GM21390 (cell line): ENCODE data around the gene SLC7A6OS.

Experiments used
- ATAC-seq: cut with Tn5 transposase; IDR thresholded peaks from one replicate; pipeline ENCODE4 v1.9.1; 2021; ENCODE audit not compliant: unreplicated experiment

Gene SLC7A6OS

DNA sequence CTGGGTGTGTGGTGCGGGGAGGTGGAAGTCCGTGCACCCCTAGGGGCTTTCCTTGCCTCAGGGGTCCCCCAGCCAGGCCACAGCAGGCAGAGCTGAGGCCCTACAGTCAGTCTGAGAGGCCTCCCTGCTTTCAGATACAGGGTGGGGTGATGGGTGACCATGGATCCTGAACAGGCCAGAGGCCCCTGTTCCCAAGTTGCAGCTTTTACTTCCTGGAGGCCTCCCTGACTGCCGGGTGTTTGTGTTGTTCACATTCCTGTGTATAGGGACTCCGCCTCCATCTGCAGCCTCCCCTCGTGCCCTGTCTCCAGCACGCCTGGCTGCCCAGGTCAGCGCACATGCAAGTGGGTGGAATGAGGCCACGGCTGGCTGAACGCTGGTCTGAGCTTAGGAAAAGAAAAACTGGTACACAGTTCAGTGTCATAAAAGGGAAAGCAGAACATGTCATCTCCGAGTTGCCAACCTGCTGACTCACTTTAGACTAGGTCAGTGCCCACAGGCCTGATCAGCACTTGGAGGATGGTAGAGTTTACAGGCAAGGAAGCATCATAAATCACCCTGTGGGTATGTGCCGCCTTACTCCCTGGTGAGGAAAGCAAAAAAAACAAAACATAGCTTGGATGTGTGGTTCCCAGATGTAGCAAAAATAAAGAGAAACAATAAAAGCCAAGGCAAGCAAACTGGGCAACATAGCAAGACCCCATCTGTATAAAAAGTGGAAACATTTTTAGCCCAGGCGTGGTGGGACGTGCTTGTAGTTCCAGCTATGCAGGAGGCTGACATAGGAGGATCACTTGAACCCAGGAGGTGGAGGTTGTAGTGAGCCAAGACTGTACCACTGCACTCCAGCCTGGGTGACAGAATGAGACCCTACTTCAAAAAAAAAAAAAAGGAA lies 52.6 kb downstream of the SLC7A6OS start:
- peak; percentile 22 for ATAC-seq

DNA sequence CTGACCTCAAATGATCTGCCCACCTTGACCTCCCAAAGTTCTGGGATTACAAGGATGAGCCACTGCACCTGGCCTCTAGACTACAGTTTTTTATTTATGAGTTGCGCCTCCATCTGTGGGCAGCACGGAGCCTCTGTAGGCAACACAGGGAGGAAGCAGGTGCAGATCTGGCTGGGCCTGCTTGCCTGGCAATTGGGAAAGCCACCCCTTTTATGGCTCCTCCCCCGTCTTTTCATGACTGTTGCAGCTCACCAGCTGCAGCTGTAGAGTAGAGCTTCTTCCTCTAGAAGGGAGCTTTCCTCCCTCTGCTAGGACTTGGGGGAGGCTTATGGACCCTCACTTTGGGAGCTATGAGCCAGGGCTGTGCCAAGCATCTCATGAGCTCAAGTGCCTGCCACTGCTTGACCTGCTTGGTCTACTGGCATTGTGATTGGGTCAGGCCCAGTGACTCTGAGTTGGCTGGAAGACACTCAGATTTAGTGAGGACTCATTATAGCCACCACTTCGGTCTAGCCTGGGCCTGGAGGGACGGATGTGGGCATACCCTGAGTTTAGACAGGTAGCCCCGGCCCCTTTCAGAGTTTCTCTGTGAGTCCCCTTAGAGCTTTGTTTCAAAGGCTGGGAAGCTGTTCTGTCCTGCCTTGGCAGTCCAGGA lies 53.4 kb downstream of the SLC7A6OS start:
- peak; percentile 68 for ATAC-seq

DNA sequence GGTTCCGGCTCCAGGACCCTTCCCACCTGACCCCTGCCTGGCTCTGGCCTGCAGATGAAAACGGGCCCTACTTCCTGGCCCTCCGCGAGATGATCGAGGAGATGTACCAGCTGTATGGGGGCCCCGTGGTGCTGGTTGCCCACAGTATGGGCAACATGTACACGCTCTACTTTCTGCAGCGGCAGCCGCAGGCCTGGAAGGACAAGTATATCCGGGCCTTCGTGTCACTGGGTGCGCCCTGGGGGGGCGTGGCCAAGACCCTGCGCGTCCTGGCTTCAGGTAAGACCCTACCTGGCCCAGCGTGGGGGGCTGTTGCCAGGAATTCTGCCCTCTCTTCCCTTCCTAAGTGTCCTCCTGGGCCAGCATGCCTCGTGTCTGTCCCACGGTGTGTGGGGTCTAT lies 55.0 kb downstream of the SLC7A6OS start:
- no peak for ATAC-seq

DNA sequence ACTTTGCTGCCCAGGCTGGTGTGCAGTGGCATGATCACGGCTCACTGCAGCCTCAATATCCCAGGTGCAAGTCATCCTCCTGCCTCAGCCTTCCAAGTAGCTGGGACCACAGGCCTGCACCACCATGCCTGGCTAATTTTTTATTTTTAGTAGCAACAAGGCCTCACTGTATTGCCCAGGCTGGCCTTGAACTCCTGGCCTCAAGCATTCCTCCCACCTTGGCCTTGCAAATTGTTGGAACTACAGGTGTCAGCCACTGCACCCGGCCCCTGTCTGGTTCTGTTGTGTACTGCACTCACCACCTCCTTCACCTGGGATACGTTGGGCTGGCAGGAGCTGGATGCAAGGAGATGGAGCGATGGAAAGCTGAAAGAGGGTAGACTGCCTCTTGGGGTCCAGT lies 57.0 kb downstream of the SLC7A6OS start:
- ATAC-seq = no peak

DNA sequence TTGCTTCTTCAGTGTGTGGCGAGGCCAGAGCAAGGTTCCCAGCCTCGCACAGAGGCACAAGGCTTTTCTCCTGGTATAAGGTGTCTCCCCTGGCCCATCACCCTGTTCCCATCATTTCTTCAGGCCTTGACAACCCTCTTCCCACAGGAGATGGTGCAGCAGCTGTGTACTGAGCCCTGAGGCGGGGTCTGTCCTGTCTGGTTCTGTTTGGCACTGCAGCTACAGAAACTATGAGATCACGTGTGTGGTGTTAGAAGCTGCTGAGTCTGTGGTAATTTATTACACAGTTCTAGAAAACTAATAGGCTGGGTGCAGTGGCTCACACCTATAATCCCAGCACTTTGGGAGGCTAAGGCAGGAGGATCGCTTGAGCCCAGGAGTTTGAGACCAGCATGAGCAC lies 58.4 kb downstream of the SLC7A6OS start:
- no peak for ATAC-seq

DNA sequence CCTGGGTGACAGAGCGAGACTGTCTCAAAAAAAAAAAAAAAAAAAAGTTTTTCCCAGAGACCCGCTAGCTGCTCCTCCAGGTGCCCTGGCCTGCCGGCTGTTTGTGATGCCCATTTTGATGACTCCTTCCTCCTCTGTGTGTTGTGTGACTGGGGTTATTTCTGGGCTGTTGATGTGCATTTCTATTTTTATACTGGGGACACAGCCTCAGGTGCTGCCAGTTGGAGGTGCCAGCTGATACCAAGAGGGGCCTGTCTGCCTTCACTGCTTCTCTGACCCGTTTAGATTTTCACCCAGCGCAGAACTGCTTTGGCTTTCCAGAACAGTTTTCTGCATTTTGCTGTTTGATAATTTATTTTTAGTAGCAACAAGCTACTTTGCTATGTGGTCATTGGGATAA lies 58.9 kb downstream of the SLC7A6OS start:
- no peak for ATAC-seq

DNA sequence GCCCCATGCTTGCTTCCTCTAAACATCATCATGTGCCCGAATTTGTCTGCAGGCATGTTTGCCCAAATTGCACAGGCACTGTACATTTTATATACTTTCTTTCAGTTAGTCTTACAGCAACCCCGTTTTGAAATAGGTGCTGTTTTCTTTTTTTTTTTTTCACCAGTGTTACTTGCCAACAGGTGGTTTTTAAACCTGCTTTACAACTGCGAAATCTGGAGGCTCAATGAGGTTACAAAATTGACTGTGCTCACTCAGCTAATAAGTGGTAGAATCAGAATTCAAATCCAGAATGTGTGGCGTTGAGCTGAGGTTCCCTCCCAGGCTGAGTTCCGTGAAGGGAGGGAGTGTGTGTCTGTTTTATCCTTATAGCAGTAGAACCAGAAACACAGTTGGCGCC lies 59.8 kb downstream of the SLC7A6OS start:
- no peak for ATAC-seq

DNA sequence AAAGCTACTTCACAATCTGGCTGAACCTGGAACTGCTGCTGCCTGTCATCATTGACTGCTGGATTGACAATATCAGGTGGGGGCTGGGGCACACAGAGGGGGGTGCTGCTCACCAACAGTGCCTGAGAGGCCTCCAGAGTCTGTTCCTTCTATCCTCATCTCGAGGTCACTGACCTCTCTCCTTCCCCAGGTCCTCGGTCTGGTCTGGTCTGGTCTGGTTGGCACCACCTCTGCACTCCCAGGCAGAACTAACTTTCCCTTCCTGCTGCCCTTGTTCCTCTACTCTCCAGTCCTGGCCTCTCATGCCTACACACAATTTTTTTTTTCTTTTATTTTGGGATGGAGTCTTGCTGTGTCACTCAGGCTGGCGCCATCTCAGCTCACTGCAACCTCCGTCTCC lies 61.4 kb downstream of the SLC7A6OS start:
- no peak for ATAC-seq
